ENCODE measurements around the gene SYT8.

SYT8 gene

DNA sequence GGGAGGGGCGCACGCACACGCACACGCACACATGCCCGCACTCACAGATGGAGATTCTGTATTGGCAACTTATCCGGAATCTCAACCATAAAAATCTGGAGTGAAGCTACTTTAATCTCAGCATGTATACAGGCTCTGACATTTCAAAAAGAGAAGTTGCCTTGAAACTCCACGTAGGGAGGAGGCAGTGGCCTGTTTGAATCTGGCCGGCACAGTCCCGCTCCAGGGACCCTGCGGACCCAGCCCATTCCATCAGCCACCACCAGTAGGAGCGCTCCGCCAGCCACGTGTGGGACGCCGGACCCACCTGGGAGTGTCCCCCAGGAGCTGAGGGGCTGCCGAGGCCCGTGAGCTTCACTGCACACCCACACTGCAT lies 1.9 kb upstream of the SYT8 start:
- H3K4me3 ChIP-seq (ENCODE audit: low read depth, low read length) = no peak overlapping the region

DNA sequence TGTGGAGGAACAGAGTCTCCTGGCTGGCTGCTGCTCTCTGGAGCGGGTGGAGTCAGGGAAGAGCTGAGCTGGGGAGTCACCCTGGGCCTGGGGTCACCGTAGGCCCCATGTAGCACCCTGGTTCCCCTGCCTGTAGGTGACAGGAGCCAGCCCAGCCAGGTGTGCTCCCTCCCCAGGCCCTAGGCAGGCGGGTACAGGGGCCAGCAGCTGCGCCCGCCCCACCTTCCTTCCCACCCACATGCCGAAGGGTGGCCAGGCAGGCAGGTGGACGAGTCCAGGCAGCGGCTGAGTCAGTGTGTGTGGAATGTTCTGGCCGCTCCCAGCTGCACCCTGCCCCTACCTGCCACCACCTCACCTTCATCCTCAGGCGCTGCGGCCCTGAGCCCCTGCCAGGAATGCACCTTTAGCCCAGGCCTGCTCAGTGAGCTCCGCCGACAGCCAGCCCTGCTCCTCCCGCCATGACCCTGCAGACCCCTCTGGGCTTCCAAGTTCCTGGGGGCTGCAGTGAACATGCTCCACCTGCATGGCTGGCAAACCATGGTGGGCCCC lies 654 bp upstream of the SYT8 start:
- DNase-seq (ENCODE audit: low read depth) = no peak
- no peak overlapping the region for H3K4me3 ChIP-seq (ENCODE audit: low read depth, low read length)
- no peak for TF ChIP-seq CTCF (IDR thresholded peaks at IDR 0.05; ENCODE audit: control insufficient read depth, extremely low read depth, insufficient read depth)

More for the DNA sequence above, 1.9 kb upstream of the SYT8 start:
- no peak for DNase-seq (ENCODE audit: low read depth)
- no peak for TF ChIP-seq CTCF (IDR thresholded peaks at IDR 0.05; ENCODE audit: control insufficient read depth, extremely low read depth, insufficient read depth)

GRCh38 chr11:1835671-1836010 lies 851 bp downstream of the SYT8 start:
- no peak for TF ChIP-seq CTCF (IDR thresholded peaks at IDR 0.05; ENCODE audit: control insufficient read depth, extremely low read depth, insufficient read depth)
- no peak for DNase-seq (ENCODE audit: low read depth)
- H3K4me3 ChIP-seq (ENCODE audit: low read depth, low read length) = no peak overlapping the region

DNA sequence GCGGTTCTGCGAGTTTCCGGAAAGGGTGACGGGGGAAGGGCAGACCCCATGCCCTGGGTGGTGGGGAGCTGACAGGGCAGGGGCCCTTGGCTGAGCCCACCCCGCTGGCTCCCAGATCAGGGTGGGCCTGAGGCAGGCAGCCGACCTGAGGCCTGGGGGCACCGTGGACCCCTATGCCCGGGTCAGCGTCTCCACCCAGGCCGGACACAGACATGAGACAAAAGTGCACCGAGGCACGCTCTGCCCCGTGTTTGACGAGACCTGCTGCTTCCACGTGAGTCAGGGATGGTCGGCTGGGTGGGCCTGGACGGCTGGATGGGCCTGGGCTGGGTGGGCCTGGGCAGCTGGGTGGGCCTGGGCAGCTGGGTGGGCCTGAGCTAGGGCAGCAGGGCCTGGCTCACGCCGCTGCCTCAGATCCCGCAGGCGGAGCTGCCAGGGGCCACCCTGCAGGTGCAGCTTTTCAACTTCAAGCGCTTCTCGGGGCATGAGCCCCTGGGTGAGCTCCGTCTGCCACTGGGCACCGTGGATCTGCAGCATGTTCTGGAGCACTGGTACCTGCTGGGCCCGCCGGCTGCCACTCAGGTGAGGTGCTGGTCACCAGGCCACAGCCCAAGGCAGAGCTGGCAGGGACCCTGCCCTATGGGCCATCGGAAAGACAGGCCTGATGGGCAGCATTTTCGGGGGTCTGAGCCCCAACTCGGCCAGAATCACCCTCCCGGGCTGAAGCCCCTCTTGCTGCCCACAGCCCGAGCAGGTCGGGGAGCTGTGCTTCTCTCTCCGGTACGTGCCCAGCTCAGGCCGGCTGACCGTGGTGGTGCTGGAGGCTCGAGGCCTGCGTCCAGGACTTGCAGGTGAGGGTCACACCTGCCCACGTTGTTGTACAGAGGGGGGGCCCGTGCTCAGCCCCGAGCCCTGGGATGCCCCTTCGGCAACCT lies 1.5 kb downstream of the SYT8 start:
- H3K4me3 ChIP-seq (ENCODE audit: low read depth, low read length) = no peak overlapping the region
- no peak for TF ChIP-seq CTCF (IDR thresholded peaks at IDR 0.05; ENCODE audit: control insufficient read depth, extremely low read depth, insufficient read depth)
- no peak for DNase-seq (ENCODE audit: low read depth)

DNA sequence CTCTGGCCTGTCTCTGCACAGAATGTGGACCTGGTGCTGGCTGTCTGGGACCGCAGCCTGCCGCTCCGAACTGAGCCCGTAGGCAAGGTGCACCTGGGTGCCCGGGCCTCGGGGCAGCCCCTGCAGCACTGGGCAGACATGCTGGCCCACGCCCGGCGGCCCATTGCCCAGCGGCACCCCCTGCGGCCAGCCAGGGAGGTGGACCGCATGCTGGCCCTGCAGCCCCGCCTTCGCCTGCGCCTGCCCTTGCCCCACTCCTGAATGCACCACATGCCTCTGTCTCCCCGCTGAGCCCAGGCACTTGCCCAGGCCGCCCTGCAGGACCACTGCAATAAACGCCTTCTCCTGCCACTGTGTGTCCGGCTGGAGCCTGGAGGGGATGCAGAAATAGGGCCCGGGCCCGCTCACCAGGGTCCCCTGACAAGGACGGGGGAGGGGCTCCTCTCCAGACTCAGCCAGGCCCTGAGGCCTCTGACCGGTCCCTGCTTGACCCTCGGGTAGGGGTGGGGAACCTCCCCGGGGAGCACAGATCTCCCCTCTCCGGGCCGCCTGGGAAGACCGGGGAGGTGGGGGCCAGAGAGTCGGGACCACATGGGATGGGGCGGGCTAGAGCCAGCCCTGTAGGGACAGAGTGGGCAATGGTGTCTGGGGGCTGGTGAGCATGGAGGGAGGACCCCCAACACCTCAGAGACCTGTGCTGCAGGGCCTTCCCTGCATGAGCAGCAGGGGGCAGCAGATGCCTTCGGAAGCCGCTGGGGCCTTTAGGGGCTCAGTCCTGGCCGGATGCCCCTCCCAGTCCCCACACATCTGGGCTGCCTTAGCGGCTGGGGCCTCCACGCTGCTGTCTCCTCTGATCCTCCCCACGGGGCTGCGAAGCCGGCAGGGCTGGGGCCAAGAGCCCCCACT lies 2.6 kb downstream of the SYT8 start:
- peak; percentile 75 for TF ChIP-seq CTCF (IDR thresholded peaks at IDR 0.05; ENCODE audit: control insufficient read depth, extremely low read depth, insufficient read depth)
- DNase-seq (ENCODE audit: low read depth) = no peak
- no peak overlapping the region for H3K4me3 ChIP-seq (ENCODE audit: low read depth, low read length)

DNA sequence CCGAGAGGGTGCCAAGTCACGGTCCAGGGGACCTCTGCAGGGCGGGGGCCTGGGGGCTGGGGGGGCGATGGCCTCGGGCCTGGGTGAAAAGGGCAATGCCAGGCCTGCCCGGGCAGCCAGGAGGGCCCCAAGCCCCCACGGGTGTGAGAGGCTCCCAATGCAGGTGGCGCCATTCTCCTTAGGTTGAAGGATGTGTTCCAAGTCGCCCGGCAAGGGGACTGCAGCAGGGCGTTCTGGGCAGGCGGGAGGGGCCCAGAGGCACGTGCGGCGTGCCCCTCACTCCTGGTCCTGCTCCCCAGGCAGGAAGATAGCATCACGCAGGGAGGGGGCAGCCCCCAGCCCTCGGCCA lies 3.3 kb downstream of the SYT8 start:
- H3K4me3 ChIP-seq (ENCODE audit: low read depth, low read length) = no peak overlapping the region
- DNase-seq (ENCODE audit: low read depth) = no peak
- no peak for TF ChIP-seq CTCF (IDR thresholded peaks at IDR 0.05; ENCODE audit: control insufficient read depth, extremely low read depth, insufficient read depth)
